K562 (cell line): Measurements from ENCODE around the gene HIF1A. TPM values are rescaled to one million over a fixed set of nuclear protein-coding genes. Genes with fewer than 3 reads are reported as not detected.

ENCODE experiments used
- ATAC-seq: fragments of 200-7000 bp; cut with Tn5 transposase; 3 replicates; pipeline ENCODE4 v1.9.1; 2020; ENCODE audit warnings: moderate library complexity
- BruUV-seq: library from RNA; stranded (reverse); fragments of 400-500 nt; replicated peaks from 2 replicates; lab custom pipeline; 2021; lab: Mats Ljungman, UMichigan
- CTCF ChIA-PET: fragments of 300-600 bp; formaldehyde crosslinking; extraction: SDS; loops from one replicate; lab custom pipeline; 2021; ENCODE audit warnings: low intra/inter-chr PET ratio; lab: Yijun Ruan, JAX
- POLR2A ChIA-PET: fragments of 300-600, 350-650 bp; sonication (Branson Sonifier 250); formaldehyde crosslinking; extraction: SDS; loops from one replicate; lab custom pipeline; 2021; ENCODE audit warnings: antibody characterized with exemption, inconsistent platforms; lab: Yijun Ruan, JAX
- DNase-seq, 4 experiments: peaks; one replicate each; pipeline versions ENCODE4 v3.0.0 to v3.0.0-alpha.2; 2011 to 2018; ENCODE audit warnings: low spot score in 3 of 4, mixed read lengths in 3 of 4; ENCODE audit errors: extremely low read depth in 1 of 4
- FAIRE-seq: peaks from 2 replicates; lab custom pipeline; 2011; peaks lifted over from hg19 to GRCh38; lab: Jason Lieb, UNC
- H2AFZ ChIP-seq: 2 replicates; pipeline ENCODE4 v1.6.0; 2011; ENCODE audit warnings: low read depth, low read length, control low read depth, inconsistent platforms
- H3K27ac ChIP-seq: fragments of 200-600 bp; 3 replicates; pipeline ENCODE4 v1.8.0; 2011; ENCODE audit warnings: low read depth, mild to moderate bottlenecking, control low read depth, inconsistent platforms, low read length, moderate library complexity, mixed read lengths; ENCODE audit errors: extremely low read depth
- H3K27me3 ChIP-seq, 2 experiments: fragments of 300-600 bp in 1 of 2; 2 replicates in 1 of 2; 3 replicates in 1 of 2; pipeline versions ENCODE4 v1.6.0 to v1.8.0; 2011; ENCODE audit warnings: inconsistent platforms in 2 of 2, low read length in 2 of 2, mild to moderate bottlenecking in 1 of 2, mixed read lengths in 1 of 2, moderate library complexity in 1 of 2; ENCODE audit not compliant: control insufficient read depth in 2 of 2, insufficient read depth in 2 of 2
- H3K36me3 ChIP-seq: fragments of 300-600 bp; 3 replicates; pipeline ENCODE4 v1.8.0; 2011; ENCODE audit warnings: mild to moderate bottlenecking, low read length, inconsistent platforms; ENCODE audit not compliant: control insufficient read depth, insufficient read depth
- H3K4me1 ChIP-seq, 2 experiments: fragments of 200-600 bp in 1 of 2; replicated peaks in 1 of 2; 2 replicates in 1 of 2; 3 replicates in 1 of 2; pipeline versions ENCODE4 v1.5.1 to v1.8.0; 2011; ENCODE audit warnings: inconsistent platforms in 2 of 2, low read length in 2 of 2, mild to moderate bottlenecking in 1 of 2, mixed read lengths in 1 of 2, moderate library complexity in 1 of 2; ENCODE audit not compliant: control insufficient read depth in 2 of 2, insufficient read depth in 2 of 2
- H3K4me2 ChIP-seq: 2 replicates; pipeline ENCODE4 v1.6.1; 2011; ENCODE audit warnings: low read length, control low read depth, inconsistent platforms, mixed read lengths; ENCODE audit not compliant: insufficient read depth
- H3K4me3 ChIP-seq: fragments of 200-600 bp; sonication (generic), shearing (Covaris generic); 2 replicates; pipeline ENCODE4 v1.5.1; 2016; ENCODE audit warnings: control low read depth, inconsistent platforms
- H3K79me2 ChIP-seq: fragments of 200-600 bp; 3 replicates; pipeline ENCODE4 v1.8.0; 2011; ENCODE audit warnings: low read length, inconsistent platforms; ENCODE audit not compliant: control insufficient read depth, insufficient read depth
- H3K9ac ChIP-seq, 2 experiments: 2 replicates each; pipeline versions ENCODE4 v1.6.0 to v1.6.1; 2011; ENCODE audit warnings: low read depth in 2 of 2, low read length in 2 of 2, control low read depth in 1 of 2, inconsistent platforms in 1 of 2, mild to moderate bottlenecking in 1 of 2, mixed read lengths in 1 of 2; ENCODE audit not compliant: insufficient read depth in 1 of 2
- H3K9me1 ChIP-seq: one replicate; pipeline ENCODE4 v1.6.0; 2011; ENCODE audit warnings: inconsistent platforms, mild to moderate bottlenecking, low read length, moderate library complexity; ENCODE audit not compliant: control insufficient read depth, insufficient read depth
- H3K9me3 ChIP-seq: replicated peaks from 2 replicates; pipeline ENCODE4 v1.5.1; 2011; ENCODE audit warnings: low read depth, low read length, inconsistent platforms; ENCODE audit not compliant: control insufficient read depth, insufficient read depth
- H4K20me1 ChIP-seq: replicated peaks from 2 replicates; pipeline ENCODE4 v1.6.1; 2011; ENCODE audit warnings: low read length, inconsistent platforms, mixed read lengths; ENCODE audit not compliant: control insufficient read depth, insufficient read depth
- CBX8 ChIP-seq: fragments of 200-600 bp; sonication (generic); IDR thresholded peaks from 2 replicates; pipeline ENCODE4 v1.6.1; 2012; ENCODE audit warnings: borderline replicate concordance, mixed run types, low read depth, mild to moderate bottlenecking, moderate library complexity, mixed read lengths, low read length, control low read depth, inconsistent platforms; ENCODE audit not compliant: poor library complexity, severe bottlenecking; ENCODE audit errors: extremely low read depth
- NCOA1 ChIP-seq: fragments of 450-650 bp; IDR thresholded peaks from 2 replicates; pipeline ENCODE4 v1.6.1; 2016; ENCODE audit warnings: low read depth
- RBM14 ChIP-seq: fragments of 200-400 bp; formaldehyde crosslinking; IDR thresholded peaks from 2 replicates; pipeline ENCODE4 v1.6.1; 2018; ENCODE audit warnings: low read depth, mild to moderate bottlenecking, low read length, moderate library complexity, borderline replicate concordance; ENCODE audit not compliant: insufficient read depth
- SETDB1 ChIP-seq: IDR thresholded peaks from one replicate; pipeline ENCODE4 v1.6.1; 2012; ENCODE audit warnings: low read length, control low read depth, inconsistent platforms
- ZNF717 ChIP-seq: fragments of 250-450 bp; sonication (Bioruptor Pico); IDR thresholded peaks from 2 replicates; pipeline ENCODE4 v1.5.0; 2021
- WGBS: fragments of 100-300 bp; shearing (Covaris generic); methylation state at CpG from one replicate; pipeline ENCODE4 v1.1.6; 2016; ENCODE audit warnings: low coverage, mixed read lengths; ENCODE audit not compliant: insufficient coverage; ENCODE audit errors: missing lambda C conversion rate; 5-methylcytosine and 5-hydroxymethylcytosine counted together
- in situ Hi-C: fragments of 300-500 bp; cut with MboI; formaldehyde crosslinking; loops from 4 replicates; pipeline ENCODE4 v1.15.0; 2018; ENCODE audit warnings: inconsistent platforms, mixed read lengths
- intact Hi-C: fragments of 100-400 bp; cut with micrococcal nuclease; formaldehyde crosslinking; loops from 2 replicates; pipeline ENCODE4 v1.14.2; 2022
- polyA plus RNA-seq, 8 experiments: library from polyadenylated mRNA; depleted of rRNA in 4 of 8; stranded (reverse) in 5 of 8; unstranded in 3 of 8; fragments of >200 nt; fragmentation: Nextera tagmentation in 2 of 8; fragmentation: Illumina TruSeq in 1 of 8; extraction: Ambion mirVana in 2 of 8; extraction: Trizol in 1 of 8; gene quantifications; 2 replicates each; pipeline versions ENCODE4 v1.2.1 to v1.2.3, GENCODE V29; 2011 to 2014; ENCODE audit warnings: inconsistent platforms in 1 of 8, missing spikeins in 1 of 8
- total RNA-seq, 7 experiments: library from RNA; depleted of rRNA in 6 of 7; stranded (reverse); fragments of >200 nt in 6 of 7; fragmentation: Illumina TruSeq in 2 of 7; extraction: Trizol in 2 of 7; gene quantifications; 2 replicates each; pipeline versions ENCODE4 v1.2.1 to v1.2.3, GENCODE V29; 2011 to 2021; ENCODE audit warnings: low replicate concordance in 1 of 7
- TF ChIP-seq, protein P1 (sequence below): sonication (generic); formaldehyde crosslinking; IDR thresholded peaks from 2 replicates; pipeline ENCODE4 v1.8.1; 2023; ENCODE audit warnings: mild to moderate bottlenecking, missing genetic modification reagents
- TF ChIP-seq, protein P2 (sequence below): fragments of 450-650 bp; IDR thresholded peaks from 2 replicates; pipeline ENCODE4 v1.6.1; 2016

HIF1A gene
- total and polyA plus RNA-seq, 9 of the 15 experiments (the other 6 are each of a cell fraction or from before 2014, with no cell fraction given): 5.9 to 35.3 (median 24.2) TPM

DNA sequence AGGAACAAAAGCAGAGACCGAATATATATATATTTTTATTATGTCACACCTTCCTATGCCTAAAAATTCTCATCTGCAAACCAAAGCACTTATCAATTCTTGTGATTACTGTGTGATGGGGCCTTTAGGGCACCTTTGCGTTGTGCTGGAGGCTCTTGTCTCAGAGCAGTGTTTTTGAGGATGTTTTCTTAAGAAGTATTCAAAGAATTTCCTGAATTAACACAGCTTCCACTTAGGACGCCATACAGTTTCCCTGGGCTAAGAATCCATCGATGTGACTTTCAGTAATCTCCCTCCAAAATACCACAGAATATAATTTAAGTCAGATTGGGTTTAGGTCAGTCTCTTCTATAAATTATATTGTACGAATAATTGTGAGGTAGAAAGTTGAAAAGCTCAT lies 22.0 kb upstream of the HIF1A start:
- TF ChIP-seq RBM14 (no peak), SETDB1 (no peak), ZNF717 (no peak), NCOA1 (no peak), CBX8 (peak; percentile 15)
- TF ChIP-seq, protein P1, sequence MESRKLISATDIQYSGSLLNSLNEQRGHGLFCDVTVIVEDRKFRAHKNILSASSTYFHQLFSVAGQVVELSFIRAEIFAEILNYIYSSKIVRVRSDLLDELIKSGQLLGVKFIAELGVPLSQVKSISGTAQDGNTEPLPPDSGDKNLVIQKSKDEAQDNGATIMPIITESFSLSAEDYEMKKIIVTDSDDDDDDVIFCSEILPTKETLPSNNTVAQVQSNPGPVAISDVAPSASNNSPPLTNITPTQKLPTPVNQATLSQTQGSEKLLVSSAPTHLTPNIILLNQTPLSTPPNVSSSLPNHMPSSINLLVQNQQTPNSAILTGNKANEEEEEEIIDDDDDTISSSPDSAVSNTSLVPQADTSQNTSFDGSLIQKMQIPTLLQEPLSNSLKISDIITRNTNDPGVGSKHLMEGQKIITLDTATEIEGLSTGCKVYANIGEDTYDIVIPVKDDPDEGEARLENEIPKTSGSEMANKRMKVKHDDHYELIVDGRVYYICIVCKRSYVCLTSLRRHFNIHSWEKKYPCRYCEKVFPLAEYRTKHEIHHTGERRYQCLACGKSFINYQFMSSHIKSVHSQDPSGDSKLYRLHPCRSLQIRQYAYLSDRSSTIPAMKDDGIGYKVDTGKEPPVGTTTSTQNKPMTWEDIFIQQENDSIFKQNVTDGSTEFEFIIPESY (CRISPR knock-in tag): no peak
- TF ChIP-seq, protein P2, sequence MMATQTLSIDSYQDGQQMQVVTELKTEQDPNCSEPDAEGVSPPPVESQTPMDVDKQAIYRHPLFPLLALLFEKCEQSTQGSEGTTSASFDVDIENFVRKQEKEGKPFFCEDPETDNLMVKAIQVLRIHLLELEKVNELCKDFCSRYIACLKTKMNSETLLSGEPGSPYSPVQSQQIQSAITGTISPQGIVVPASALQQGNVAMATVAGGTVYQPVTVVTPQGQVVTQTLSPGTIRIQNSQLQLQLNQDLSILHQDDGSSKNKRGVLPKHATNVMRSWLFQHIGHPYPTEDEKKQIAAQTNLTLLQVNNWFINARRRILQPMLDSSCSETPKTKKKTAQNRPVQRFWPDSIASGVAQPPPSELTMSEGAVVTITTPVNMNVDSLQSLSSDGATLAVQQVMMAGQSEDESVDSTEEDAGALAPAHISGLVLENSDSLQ: no peak

More for the DNA sequence above, 22.0 kb upstream of the HIF1A start:
- ATAC-seq (no peak), DNase-seq (no peak), FAIRE-seq (no peak)
- no peaks in the 10 kb centered on the region for H3K36me3 ChIP-seq
- WGBS: 0% methylated on average over 5 of the region's 5 CpGs
- no peaks in the 10 kb centered on the region for H3K9me3 ChIP-seq
- CTCF ChIA-PET: no interaction called here
- POLR2A ChIA-PET: interaction anchor here (0.6 kb wide), 1 partner anchor 13 kb away, joined by 4 read pairs; no protein-coding TSS in a partner anchor
- no peaks in the 10 kb centered on the region for H3K79me2 ChIP-seq
- no peak overlapping the region for H3K4me3 ChIP-seq
- BruUV-seq: no TSS peak
- no peaks in the 10 kb centered on the region; a peak in 1 of 5 replicates for H3K4me1 ChIP-seq
- no peak overlapping the region for H2AFZ ChIP-seq
- H3K4me2 ChIP-seq: no peak overlapping the region
- intact Hi-C loops: no loop called here
- H3K9ac ChIP-seq: no peak overlapping the region
- no peaks in the 10 kb centered on the region for H4K20me1 ChIP-seq
- H3K27me3 ChIP-seq: peaks cover 0 to 8% of the 10 kb centered on the region in 2 experiments; a peak in 1 of 5 replicates
- no peak overlapping the region for H3K27ac ChIP-seq
- no peaks in the 10 kb centered on the region for H3K9me1 ChIP-seq
- in situ Hi-C loops: no loop called here
